Neural progenitor cell (in vitro differentiated cells): ENCODE results near the gene GPR87.

ENCODE experiments used
- EZH2 ChIP-seq: fragments of 200-600 bp; sonication (generic); IDR thresholded peaks from 2 replicates; pipeline ENCODE4 v1.6.1; 2017; ENCODE audit warnings: antibody characterized with exemption, mild to moderate bottlenecking, moderate library complexity
- TF ChIP-seq, protein P1 (sequence below): fragments of 200-600 bp; sonication (generic); IDR thresholded peaks from 2 replicates; pipeline ENCODE4 v1.5.1; 2017; ENCODE audit warnings: antibody characterized with exemption, mild to moderate bottlenecking

DNA sequence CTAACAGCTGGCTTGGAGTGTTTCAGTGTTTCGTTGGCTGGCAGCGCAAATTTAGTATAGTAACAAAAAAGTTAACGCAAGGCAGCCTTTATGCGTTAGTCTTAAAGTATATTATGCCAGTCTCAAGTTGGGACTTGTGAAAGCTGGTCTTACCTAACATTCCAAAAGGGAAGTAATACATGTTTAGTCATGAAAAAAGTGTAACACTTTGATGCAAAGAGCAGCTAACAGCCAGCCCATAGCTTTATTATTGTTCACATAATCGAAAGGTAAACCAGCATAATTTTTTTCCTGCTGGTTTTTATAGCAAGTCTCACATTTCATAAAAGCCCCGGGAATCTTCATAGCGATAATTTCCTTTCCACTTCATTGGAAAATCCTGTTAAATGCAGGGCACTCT is 2.4 kb upstream of the GPR87 start:
- TF ChIP-seq, protein P1, sequence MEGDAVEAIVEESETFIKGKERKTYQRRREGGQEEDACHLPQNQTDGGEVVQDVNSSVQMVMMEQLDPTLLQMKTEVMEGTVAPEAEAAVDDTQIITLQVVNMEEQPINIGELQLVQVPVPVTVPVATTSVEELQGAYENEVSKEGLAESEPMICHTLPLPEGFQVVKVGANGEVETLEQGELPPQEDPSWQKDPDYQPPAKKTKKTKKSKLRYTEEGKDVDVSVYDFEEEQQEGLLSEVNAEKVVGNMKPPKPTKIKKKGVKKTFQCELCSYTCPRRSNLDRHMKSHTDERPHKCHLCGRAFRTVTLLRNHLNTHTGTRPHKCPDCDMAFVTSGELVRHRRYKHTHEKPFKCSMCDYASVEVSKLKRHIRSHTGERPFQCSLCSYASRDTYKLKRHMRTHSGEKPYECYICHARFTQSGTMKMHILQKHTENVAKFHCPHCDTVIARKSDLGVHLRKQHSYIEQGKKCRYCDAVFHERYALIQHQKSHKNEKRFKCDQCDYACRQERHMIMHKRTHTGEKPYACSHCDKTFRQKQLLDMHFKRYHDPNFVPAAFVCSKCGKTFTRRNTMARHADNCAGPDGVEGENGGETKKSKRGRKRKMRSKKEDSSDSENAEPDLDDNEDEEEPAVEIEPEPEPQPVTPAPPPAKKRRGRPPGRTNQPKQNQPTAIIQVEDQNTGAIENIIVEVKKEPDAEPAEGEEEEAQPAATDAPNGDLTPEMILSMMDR, result no peak
- no peak for TF ChIP-seq EZH2
